ENCODE results near the gene SVOP.
"Not testable (repeated sequence)": the region's sequence is repeated elsewhere in the genome, so short reads cannot be mapped to it uniquely, and the experiment has no call there.

The SVOP gene

GRCh38 chr12:108868781-108869180 is 152.1 kb downstream of the SVOP start:
- DNase-seq (ENCODE audit: low spot score), result no peak
- H3K27ac ChIP-seq (replicated peaks; ENCODE audit: low read length), result no peak overlapping the region
- H2BK15ac ChIP-seq (ENCODE audit: low read length), result no peak overlapping the region
- H3K9me3 ChIP-seq (replicated peaks in 1 of 2; ENCODE audit: control insufficient read depth in 2 of 2, insufficient read depth in 1 of 2, low read depth in 1 of 2, low read length in 2 of 2), result no peaks in the 10 kb centered on the region
- H3K23ac ChIP-seq (ENCODE audit: low read depth, low read length, poor library complexity), result no peak overlapping the region
- H2AK5ac ChIP-seq (ENCODE audit: low read depth, low read length), result no peak overlapping the region
- H2AFZ ChIP-seq (ENCODE audit: low read length), result no peak overlapping the region
- H3K14ac ChIP-seq (ENCODE audit: low read length), result no peak overlapping the region
- H4K8ac ChIP-seq (ENCODE audit: low read depth, low read length), result no peak overlapping the region
- no peak overlapping the region for H2BK120ac ChIP-seq (ENCODE audit: low read depth, low read length)
- no peak overlapping the region for H2BK12ac ChIP-seq (ENCODE audit: low read length)
- no peak overlapping the region for H4K91ac ChIP-seq (ENCODE audit: low read depth, low read length, poor library complexity)
- H3K4me1 ChIP-seq (ENCODE audit: control insufficient read depth in 2 of 2, insufficient read depth in 1 of 2, low read depth in 1 of 2, low read length in 2 of 2), result no peaks in the 10 kb centered on the region
- no CpG with 5 or more reads among the region's 4 CpGs for WGBS, 2 donors (ENCODE audit: extremely low coverage in 2 of 2, insufficient read length in 2 of 2, insufficient replicate concordance in 1 of 2)
- H3K9ac ChIP-seq (ENCODE audit: low read depth, low read length, poor library complexity), result no peak overlapping the region
- H3K36me3 ChIP-seq (replicated peaks in 1 of 2; ENCODE audit: control insufficient read depth in 2 of 2, insufficient read depth in 2 of 2, low read length in 2 of 2), result no peaks in the 10 kb centered on the region
- no peak overlapping the region for H3K4me3 ChIP-seq (ENCODE audit: low read length in 2 of 2)
- no peaks in the 10 kb centered on the region for H3K79me1 ChIP-seq (ENCODE audit: low read depth, low read length)
- no peaks in the 10 kb centered on the region for H3K27me3 ChIP-seq (ENCODE audit: control insufficient read depth in 3 of 3, insufficient read depth in 3 of 3, low read depth in 1 of 3, low read length in 3 of 3)
- no peak overlapping the region for H2BK5ac ChIP-seq (ENCODE audit: low read length)
- no peak overlapping the region for H3K18ac ChIP-seq (ENCODE audit: low read length)
- no peak overlapping the region for H3K4me2 ChIP-seq (ENCODE audit: insufficient read depth, low read length, poor library complexity, severe bottlenecking)
- no peak overlapping the region for H3K4ac ChIP-seq (ENCODE audit: low read length)

- not testable (repeated sequence) for H3K36me3 ChIP-seq (replicated peaks in 1 of 2; ENCODE audit: control insufficient read depth in 2 of 2, insufficient read depth in 2 of 2, low read length in 2 of 2); H3K9me3 ChIP-seq (replicated peaks in 1 of 2; ENCODE audit: control insufficient read depth in 2 of 2, insufficient read depth in 1 of 2, low read depth in 1 of 2, low read length in 2 of 2); H3K18ac ChIP-seq (ENCODE audit: low read length); H2BK15ac ChIP-seq (ENCODE audit: low read length); H3K23ac ChIP-seq (ENCODE audit: low read depth, low read length, poor library complexity); H2AFZ ChIP-seq (ENCODE audit: low read length); H2BK120ac ChIP-seq (ENCODE audit: low read depth, low read length); DNase-seq (ENCODE audit: low spot score); H3K4me3 ChIP-seq (ENCODE audit: low read length in 2 of 2); H3K4me2 ChIP-seq (ENCODE audit: insufficient read depth, low read length, poor library complexity, severe bottlenecking); H3K4ac ChIP-seq (ENCODE audit: low read length); H3K4me1 ChIP-seq (ENCODE audit: control insufficient read depth in 2 of 2, insufficient read depth in 1 of 2, low read depth in 1 of 2, low read length in 2 of 2); H3K14ac ChIP-seq (ENCODE audit: low read length); H3K27me3 ChIP-seq (ENCODE audit: control insufficient read depth in 3 of 3, insufficient read depth in 3 of 3, low read depth in 1 of 3, low read length in 3 of 3); H2AK5ac ChIP-seq (ENCODE audit: low read depth, low read length); H4K91ac ChIP-seq (ENCODE audit: low read depth, low read length, poor library complexity); H2BK12ac ChIP-seq (ENCODE audit: low read length); H3K27ac ChIP-seq (replicated peaks; ENCODE audit: low read length); H3K9ac ChIP-seq (ENCODE audit: low read depth, low read length, poor library complexity); H4K8ac ChIP-seq (ENCODE audit: low read depth, low read length); H3K79me1 ChIP-seq (ENCODE audit: low read depth, low read length); H2BK5ac ChIP-seq (ENCODE audit: low read length)
- WGBS, 2 donors (ENCODE audit: extremely low coverage in 2 of 2, insufficient read length in 2 of 2, insufficient replicate concordance in 1 of 2), result no CpG with 5 or more reads among the region's 10 CpGs
Observed at GRCh38 chr12:108866083-108866482, 154.8 kb downstream of the SVOP start.

GRCh38 chr12:108865169-108865568 is 155.7 kb downstream of the SVOP start:
- Histone ChIP-seq H3K36me3 (replicated peaks in 1 of 2; ENCODE audit: control insufficient read depth in 2 of 2, insufficient read depth in 2 of 2, low read length in 2 of 2) (no peaks in the 10 kb centered on the region), H3K23ac (ENCODE audit: low read depth, low read length, poor library complexity) (no peak overlapping the region), H2BK12ac (ENCODE audit: low read length) (no peak overlapping the region), H2AK5ac (ENCODE audit: low read depth, low read length) (no peak overlapping the region), H3K4me3 (ENCODE audit: low read length in 2 of 2) (no peak overlapping the region), H3K18ac (ENCODE audit: low read length) (no peak overlapping the region), H4K8ac (ENCODE audit: low read depth, low read length) (no peak overlapping the region), H3K9ac (ENCODE audit: low read depth, low read length, poor library complexity) (no peak overlapping the region), H3K4me1 (ENCODE audit: control insufficient read depth in 2 of 2, insufficient read depth in 1 of 2, low read depth in 1 of 2, low read length in 2 of 2) (peaks cover 0 to 1% of the 10 kb centered on the region in 2 donors), H2AFZ (ENCODE audit: low read length) (no peak overlapping the region), H2BK120ac (ENCODE audit: low read depth, low read length) (no peak overlapping the region), H3K4me2 (ENCODE audit: insufficient read depth, low read length, poor library complexity, severe bottlenecking) (no peak overlapping the region), H3K27me3 (ENCODE audit: control insufficient read depth in 3 of 3, insufficient read depth in 3 of 3, low read depth in 1 of 3, low read length in 3 of 3) (no peaks in the 10 kb centered on the region), H3K9me3 (replicated peaks in 1 of 2; ENCODE audit: control insufficient read depth in 2 of 2, insufficient read depth in 1 of 2, low read depth in 1 of 2, low read length in 2 of 2) (peaks cover 0 to 2% of the 10 kb centered on the region in 2 donors), H3K14ac (ENCODE audit: low read length) (no peak overlapping the region), H3K4ac (ENCODE audit: low read length) (no peak overlapping the region), H2BK15ac (ENCODE audit: low read length) (no peak overlapping the region), H4K91ac (ENCODE audit: low read depth, low read length, poor library complexity) (no peak overlapping the region), H3K27ac (replicated peaks; ENCODE audit: low read length) (no peak overlapping the region), H3K79me1 (ENCODE audit: low read depth, low read length) (no peaks in the 10 kb centered on the region), H2BK5ac (ENCODE audit: low read length) (no peak overlapping the region)
- WGBS, 2 donors (ENCODE audit: extremely low coverage in 2 of 2, insufficient read length in 2 of 2, insufficient replicate concordance in 1 of 2), result no CpG with 5 or more reads among the region's 4 CpGs
- DNase-seq (ENCODE audit: low spot score), result no peak

GRCh38 chr12:108862588-108862959 is 158.3 kb downstream of the SVOP start:
- WGBS, 2 donors (ENCODE audit: extremely low coverage in 2 of 2, insufficient read length in 2 of 2, insufficient replicate concordance in 1 of 2), result no CpG with 5 or more reads among the region's 3 CpGs
- Histone ChIP-seq H4K8ac (ENCODE audit: low read depth, low read length) (no peak overlapping the region), H4K91ac (ENCODE audit: low read depth, low read length, poor library complexity) (no peak overlapping the region)

More at GRCh38 chr12:108862588-108862959, 158.3 kb downstream of the SVOP start:
- Histone ChIP-seq H3K4me1 (ENCODE audit: control insufficient read depth in 2 of 2, insufficient read depth in 1 of 2, low read depth in 1 of 2, low read length in 2 of 2) (peaks cover 9 to 18% of the 10 kb centered on the region in 2 donors), H2AK5ac (ENCODE audit: low read depth, low read length) (no peak overlapping the region), H3K79me1 (ENCODE audit: low read depth, low read length) (no peaks in the 10 kb centered on the region), H3K18ac (ENCODE audit: low read length) (no peak overlapping the region), H2BK5ac (ENCODE audit: low read length) (no peak overlapping the region), H3K9me3 (replicated peaks in 1 of 2; ENCODE audit: control insufficient read depth in 2 of 2, insufficient read depth in 1 of 2, low read depth in 1 of 2, low read length in 2 of 2) (peaks cover 0 to 2% of the 10 kb centered on the region in 2 donors), H3K4ac (ENCODE audit: low read length) (no peak overlapping the region), H2BK15ac (ENCODE audit: low read length) (no peak overlapping the region), H3K36me3 (replicated peaks in 1 of 2; ENCODE audit: control insufficient read depth in 2 of 2, insufficient read depth in 2 of 2, low read length in 2 of 2) (no peaks in the 10 kb centered on the region), H2AFZ (ENCODE audit: low read length) (no peak overlapping the region), H3K9ac (ENCODE audit: low read depth, low read length, poor library complexity) (no peak overlapping the region), H3K23ac (ENCODE audit: low read depth, low read length, poor library complexity) (no peak overlapping the region), H3K4me3 (ENCODE audit: low read length in 2 of 2) (no peak overlapping the region), H3K4me2 (ENCODE audit: insufficient read depth, low read length, poor library complexity, severe bottlenecking) (no peak overlapping the region), H3K27me3 (ENCODE audit: control insufficient read depth in 3 of 3, insufficient read depth in 3 of 3, low read depth in 1 of 3, low read length in 3 of 3) (no peaks in the 10 kb centered on the region), H3K14ac (ENCODE audit: low read length) (no peak overlapping the region), H2BK12ac (ENCODE audit: low read length) (no peak overlapping the region), H3K27ac (replicated peaks; ENCODE audit: low read length) (no peak overlapping the region), H2BK120ac (ENCODE audit: low read depth, low read length) (no peak overlapping the region)
- no peak for DNase-seq (ENCODE audit: low spot score)

Data from neuronal stem cell (in vitro differentiated cells).